GM19455 (cell line): ENCODE data around the gene ITGA5.

Source experiments
- ATAC-seq: cut with Tn5 transposase; IDR thresholded peaks from one replicate; pipeline ENCODE4 v1.9.1; 2021; ENCODE audit not compliant: unreplicated experiment

Gene ITGA5

GRCh38 chr12:54431911-54432814 lies 13.1 kb upstream of the ITGA5 start:
- no peak for ATAC-seq

GRCh38 chr12:54430471-54431069 lies 11.5 kb upstream of the ITGA5 start:
- no peak for ATAC-seq

DNA sequence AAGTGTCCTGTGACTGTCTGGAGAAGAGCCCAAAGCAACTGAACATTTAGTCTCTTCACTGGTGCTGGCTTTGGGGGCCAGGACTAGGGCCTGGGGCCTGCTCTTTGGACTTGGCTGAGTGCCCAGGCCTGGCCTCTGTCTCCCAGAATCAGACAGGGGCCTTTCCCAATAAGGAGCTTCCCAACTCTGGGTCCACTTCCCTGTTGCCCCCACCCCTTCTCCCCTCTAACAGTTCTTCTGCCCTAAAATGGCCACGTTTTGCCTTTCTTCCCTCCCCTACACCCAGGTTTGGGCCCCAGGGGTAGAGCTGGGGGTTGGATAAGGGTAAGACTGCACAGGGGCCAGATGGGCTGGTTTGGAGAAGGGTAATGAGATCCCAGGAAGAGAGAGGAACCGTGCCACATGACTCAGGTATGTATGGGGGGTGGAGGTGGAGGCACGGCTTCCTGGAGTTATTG lies 10.0 kb upstream of the ITGA5 start:
- ATAC-seq, result no peak

DNA sequence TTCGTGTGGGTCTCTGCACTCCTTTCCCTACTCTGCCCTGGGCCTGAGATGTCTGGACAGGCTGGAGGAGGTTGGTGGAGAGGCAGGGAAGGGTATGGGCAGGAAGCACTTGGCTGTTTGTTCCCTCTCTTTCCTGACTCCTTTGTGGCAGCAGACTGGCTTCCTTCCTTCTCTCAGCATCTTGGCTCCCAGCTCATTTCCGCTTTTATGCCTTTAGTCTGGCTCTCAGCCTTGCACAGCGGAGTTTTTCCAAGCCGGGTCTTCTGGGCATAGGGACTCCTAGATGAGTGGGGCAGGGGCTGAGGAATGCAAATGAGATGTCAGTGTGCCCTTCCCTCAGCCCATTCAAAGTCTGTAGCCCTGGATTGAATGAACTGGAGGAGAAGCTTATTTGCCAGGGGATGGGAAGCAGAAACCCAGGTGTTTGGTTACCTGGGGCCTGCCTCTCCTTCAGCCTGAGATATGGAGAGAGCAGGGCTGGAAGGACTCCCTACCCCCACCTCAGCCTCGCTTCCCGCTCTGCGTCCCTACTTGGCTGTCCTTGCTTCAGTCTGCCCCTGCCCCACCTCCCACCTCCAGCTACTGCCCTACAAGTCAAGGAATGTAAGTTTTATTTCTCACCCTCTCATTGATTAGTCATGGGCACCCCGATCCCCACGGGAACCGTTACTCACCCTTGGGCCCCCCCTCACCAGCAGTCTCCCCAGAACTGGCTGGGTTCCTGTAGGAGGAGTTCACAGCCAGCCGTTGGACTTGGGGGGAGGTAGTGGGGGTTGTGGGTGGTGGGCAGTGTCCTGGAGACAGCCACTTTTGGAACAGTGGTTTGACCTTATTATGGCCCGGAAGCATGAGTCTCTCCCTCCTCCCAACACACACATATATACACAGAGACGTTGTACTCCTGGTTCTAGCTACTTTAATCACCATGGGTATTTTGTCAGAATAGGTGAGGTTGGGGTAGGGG lies 9.3 kb upstream of the ITGA5 start:
- no peak for ATAC-seq

DNA sequence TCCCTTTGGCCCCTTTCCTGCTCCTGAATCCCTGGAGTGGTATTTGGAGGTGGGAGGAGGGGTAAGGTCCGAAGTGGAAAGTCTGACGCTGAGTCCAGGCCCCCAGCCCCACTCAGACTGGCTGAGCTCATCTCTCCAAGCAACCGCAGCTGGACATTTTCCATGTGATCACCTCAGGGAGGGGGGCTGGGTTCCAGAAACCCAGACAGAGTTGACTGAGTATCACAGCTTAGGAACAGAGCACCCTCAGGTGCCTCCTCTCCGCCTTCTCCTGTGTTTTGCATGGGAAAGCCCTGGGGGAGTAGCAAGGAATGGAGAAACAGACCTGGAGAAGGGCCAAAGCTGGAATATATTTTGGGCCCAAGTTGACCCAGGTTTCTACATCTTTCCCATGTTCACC lies 8.0 kb upstream of the ITGA5 start:
- no peak for ATAC-seq

- no peak for ATAC-seq
These were observed 7.6 kb upstream of the ITGA5 start for GRCh38 chr12:54426690-54427089.

GRCh38 chr12:54425702-54426101 lies 6.6 kb upstream of the ITGA5 start:
- ATAC-seq, result no peak

DNA sequence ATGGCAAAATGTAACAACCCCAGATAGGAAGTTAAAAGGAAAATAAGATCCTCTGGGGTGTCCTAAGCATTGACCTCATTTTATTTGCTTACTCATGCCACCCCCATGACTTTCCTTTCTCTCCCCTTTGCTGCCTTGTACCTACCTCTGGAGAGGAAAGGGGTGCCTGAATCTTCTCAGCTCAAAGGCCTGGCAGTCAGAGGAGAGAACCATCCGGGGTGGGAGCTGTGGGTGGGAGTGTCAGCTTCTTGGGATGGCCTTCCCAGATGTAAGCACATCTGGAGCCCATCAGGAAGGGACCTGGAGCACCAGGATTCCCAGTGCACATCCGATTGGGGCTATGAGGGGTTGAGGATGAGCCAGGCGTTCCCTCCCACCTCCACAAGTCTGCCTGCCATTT lies 5.2 kb upstream of the ITGA5 start:
- no peak for ATAC-seq

- ATAC-seq, result no peak
These were observed 4.7 kb upstream of the ITGA5 start for GRCh38 chr12:54423816-54424150.

- no peak for ATAC-seq
These were observed 2.8 kb upstream of the ITGA5 start for GRCh38 chr12:54421879-54422250.

DNA sequence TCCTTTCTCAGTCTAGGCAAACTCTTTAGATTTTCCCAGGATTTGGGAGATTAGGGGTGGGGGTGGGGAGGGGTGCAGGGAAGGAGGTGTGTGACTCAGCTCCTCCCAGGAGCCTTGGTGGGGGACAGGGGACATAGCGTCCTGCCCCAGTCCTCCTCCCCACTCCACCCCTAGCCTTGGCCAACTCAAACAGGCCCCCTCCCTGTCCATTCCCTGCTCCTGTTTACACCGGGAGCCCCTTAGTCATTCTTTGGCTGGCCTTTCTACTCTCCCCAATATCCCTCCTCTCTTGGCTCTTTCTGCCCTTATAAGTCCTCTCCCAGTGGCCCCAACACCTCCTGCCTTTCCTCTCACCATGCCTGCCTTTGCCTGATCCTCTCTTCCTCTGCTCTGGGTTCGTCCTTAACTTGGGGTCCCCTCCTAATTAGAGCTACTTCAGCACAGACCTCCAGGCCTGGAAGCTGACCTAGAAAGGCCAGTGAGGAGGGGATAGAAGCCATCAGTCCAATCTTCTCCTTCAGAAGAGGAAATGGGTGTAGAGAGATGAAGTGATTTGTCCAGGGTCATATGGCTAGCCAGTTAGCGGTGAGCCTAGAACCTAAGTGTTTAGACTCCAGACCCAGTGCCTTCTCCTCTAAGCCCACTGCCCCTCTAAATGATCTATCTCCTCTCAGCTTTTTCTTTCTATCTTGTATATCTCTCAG lies 2.3 kb upstream of the ITGA5 start:
- ATAC-seq, result no peak

DNA sequence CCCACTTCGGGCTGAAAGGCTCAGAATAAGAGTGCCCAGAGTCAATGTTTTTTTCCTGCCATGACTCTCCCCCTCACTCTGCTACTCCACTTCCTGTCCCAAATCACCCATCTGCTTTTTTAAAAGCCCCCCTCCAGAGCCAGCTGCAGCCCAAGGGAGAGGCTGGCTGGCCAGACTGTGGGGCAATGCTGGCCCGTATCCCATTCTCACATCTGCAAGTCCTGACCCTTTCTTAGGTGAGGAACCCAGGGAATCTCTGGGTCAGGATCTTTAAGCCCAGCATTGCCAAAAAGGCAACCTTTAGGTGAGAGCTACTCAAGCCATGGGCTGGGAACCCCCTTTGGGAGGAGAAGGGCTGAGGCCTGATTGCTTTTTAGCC lies 1.7 kb upstream of the ITGA5 start:
- no peak for ATAC-seq

GRCh38 chr12:54418441-54419087 lies 502 bp downstream of the ITGA5 start:
- ATAC-seq, result no peak

GRCh38 chr12:54417712-54418440 lies 1.2 kb downstream of the ITGA5 start:
- ATAC-seq, result no peak

GRCh38 chr12:54416687-54417603 lies 2.1 kb downstream of the ITGA5 start:
- ATAC-seq, result no peak

DNA sequence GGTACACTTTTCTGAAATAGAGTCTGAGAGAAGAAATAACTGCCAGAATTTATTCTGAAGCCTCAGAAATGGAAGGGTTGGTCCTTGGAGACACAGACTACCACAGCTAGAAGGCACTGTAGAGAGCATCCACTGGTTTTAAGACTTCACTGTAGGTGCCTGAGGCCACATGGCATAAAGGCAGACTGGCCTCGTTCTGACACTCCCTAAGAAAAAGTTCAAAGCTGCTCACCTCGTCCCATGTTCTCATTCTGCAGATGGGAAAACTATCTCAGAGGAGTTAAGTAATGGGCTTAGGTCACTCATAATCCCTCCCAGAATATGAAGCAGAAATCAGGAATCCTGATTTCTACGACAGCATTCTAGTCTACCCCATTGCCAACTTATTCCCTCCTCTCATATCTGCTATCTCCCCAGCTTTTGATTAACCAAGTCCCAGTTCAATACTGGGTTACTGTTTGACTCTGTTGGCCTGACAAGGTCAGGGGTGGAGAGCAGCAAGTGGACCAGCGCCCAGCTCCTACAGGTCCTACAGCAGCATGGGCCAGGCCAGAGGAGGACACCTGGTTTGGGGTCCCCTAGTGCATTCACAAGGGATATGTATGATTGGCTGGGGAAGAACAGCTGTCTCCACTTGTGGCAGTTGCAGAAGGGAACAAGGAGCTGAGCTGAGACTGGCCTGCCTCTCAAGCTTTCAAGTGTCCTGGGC lies 3.7 kb downstream of the ITGA5 start:
- ATAC-seq, result no peak

DNA sequence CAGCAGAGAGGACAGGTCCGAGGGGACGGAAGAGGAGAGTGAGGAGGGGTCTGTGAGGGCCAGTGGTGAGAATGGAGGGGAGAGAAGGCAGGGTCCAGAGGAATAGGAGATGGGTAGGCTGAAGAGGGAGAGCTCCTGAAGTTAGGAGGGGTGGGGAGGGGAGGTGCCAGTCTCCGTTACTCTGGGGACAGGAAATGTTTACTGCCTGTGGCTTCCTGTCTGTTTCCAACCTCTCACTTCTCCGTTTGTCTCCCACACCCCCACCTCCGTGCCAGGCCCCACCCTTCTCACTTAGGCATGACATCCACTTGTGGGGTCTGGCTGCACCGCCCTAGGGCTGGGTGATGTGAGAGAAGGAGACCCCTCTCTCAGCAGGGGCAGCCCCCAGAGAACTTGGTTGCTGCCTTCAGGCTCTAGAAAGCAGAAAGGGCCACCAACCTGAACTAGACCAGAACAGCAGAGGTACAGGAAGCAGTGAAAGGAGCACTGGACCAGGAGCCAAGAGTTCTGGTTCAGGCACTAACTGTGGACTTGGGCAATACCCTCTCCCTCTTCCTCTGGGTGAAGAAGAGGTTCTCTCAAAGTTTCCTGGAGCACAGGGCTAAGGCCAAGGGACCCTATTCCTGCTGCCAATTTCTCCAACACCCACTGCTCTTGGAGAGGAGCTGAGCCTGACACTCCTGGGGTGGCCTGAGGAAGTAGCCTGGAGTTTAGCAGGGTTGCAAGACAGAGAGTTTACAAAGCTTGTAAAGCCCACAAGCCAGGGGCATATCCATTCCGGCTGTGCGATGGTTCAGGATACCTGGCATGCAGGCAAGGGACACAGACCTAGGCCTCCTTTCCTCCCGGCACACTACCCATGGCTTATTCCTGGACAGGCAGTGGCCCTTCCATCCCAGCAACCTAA lies 5.5 kb downstream of the ITGA5 start:
- no peak for ATAC-seq
